Osteocyte (in vitro differentiated cells): ENCODE measurements around the gene PGAP1. TPM values are rescaled to one million over a fixed set of nuclear protein-coding genes. Genes with fewer than 3 reads are reported as not detected.

Source experiments
- DNase-seq: peaks from one replicate; pipeline ENCODE4 v3.0.0; 2021; ENCODE audit warnings: mixed read lengths; ENCODE audit not compliant: unreplicated experiment; ENCODE audit errors: extremely low spot score
- H3K27ac Mint-ChIP-seq: one replicate; pipeline ENCODE4 v1.8.0; 2021; ENCODE audit warnings: mild to moderate bottlenecking, mixed read lengths; ENCODE audit not compliant: unreplicated experiment
- H3K27me3 Mint-ChIP-seq: one replicate; pipeline ENCODE4 v1.8.0; 2021; ENCODE audit warnings: mixed read lengths; ENCODE audit not compliant: unreplicated experiment
- H3K36me3 Mint-ChIP-seq: one replicate; pipeline ENCODE4 v1.8.0; 2021; ENCODE audit warnings: mixed read lengths; ENCODE audit not compliant: unreplicated experiment
- H3K4me1 Mint-ChIP-seq: one replicate; pipeline ENCODE4 v1.8.0; 2021; ENCODE audit warnings: mixed read lengths; ENCODE audit not compliant: unreplicated experiment
- H3K4me3 Mint-ChIP-seq: one replicate; pipeline ENCODE4 v1.8.0; 2021; ENCODE audit warnings: mild to moderate bottlenecking, moderate library complexity, mixed read lengths; ENCODE audit not compliant: unreplicated experiment
- H3K9me3 Mint-ChIP-seq: one replicate; pipeline ENCODE4 v1.8.0; 2021; ENCODE audit warnings: mixed read lengths; ENCODE audit not compliant: unreplicated experiment
- total RNA-seq: library from RNA; stranded (reverse); gene quantifications from 2 replicates; pipeline ENCODE4 v1.2.1, GENCODE V29; 2021
- TF ChIP-seq, protein P1 (sequence below): fragments of 200-600 bp; sonication (generic); IDR thresholded peaks from 2 replicates; pipeline ENCODE4 v1.5.0; 2021; ENCODE audit warnings: antibody characterized with exemption, mild to moderate bottlenecking, moderate library complexity

The PGAP1 gene
- total RNA-seq, 1 donor from 2014 or later, result 22.4 TPM

DNA sequence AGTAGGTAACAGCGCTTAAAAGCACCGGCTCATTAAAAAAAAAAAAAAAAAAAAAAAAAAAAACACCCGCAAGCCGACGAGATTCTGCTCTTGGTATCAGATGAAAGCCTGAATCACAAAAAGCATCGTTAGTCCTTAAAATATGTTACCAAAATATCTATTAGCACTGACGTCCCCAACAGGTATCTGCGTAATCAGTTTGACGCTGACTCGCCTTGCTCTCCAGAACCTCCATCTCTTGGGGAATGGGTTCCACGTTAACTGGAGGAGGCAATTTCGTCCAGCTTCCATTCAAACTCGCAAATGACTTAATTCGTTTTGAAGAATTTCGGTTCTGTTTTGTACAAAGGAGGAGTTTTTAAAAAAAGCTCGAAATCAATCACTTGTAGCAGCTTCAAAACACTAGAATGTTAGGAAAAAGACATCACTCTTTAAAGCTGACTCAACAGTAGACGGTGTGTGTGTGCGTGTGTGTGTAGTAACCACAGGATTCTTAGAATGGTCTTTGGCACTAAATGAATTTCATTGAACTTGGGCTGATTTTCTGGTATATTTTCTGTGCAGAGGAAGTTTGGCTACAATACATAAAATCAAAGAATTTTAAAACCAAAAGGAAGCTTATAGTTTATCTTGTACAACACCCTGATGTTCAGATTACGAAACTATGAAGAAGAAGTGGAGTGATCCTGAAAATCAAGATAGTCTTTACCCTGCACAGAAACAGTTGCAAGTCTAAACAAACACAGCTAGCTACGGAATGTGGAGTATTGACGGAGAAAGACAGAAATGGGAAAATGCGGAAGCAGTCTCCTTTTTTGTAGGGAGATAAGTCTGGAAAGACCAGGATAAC, 1.1 kb upstream of the PGAP1 start:
- DNase-seq, result no peak
- peaks cover 27% of the 10 kb centered on the region for H3K4me1 Mint-ChIP-seq
- no peaks in the 10 kb centered on the region for H3K36me3 Mint-ChIP-seq
- TF ChIP-seq, protein P1, sequence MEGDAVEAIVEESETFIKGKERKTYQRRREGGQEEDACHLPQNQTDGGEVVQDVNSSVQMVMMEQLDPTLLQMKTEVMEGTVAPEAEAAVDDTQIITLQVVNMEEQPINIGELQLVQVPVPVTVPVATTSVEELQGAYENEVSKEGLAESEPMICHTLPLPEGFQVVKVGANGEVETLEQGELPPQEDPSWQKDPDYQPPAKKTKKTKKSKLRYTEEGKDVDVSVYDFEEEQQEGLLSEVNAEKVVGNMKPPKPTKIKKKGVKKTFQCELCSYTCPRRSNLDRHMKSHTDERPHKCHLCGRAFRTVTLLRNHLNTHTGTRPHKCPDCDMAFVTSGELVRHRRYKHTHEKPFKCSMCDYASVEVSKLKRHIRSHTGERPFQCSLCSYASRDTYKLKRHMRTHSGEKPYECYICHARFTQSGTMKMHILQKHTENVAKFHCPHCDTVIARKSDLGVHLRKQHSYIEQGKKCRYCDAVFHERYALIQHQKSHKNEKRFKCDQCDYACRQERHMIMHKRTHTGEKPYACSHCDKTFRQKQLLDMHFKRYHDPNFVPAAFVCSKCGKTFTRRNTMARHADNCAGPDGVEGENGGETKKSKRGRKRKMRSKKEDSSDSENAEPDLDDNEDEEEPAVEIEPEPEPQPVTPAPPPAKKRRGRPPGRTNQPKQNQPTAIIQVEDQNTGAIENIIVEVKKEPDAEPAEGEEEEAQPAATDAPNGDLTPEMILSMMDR, result no peak
- no peaks in the 10 kb centered on the region for H3K9me3 Mint-ChIP-seq
- peak overlapping the region; percentile 99 for H3K27ac Mint-ChIP-seq
- no peaks in the 10 kb centered on the region for H3K27me3 Mint-ChIP-seq
- H3K4me3 Mint-ChIP-seq, result peak overlapping the region; percentile 99

DNA sequence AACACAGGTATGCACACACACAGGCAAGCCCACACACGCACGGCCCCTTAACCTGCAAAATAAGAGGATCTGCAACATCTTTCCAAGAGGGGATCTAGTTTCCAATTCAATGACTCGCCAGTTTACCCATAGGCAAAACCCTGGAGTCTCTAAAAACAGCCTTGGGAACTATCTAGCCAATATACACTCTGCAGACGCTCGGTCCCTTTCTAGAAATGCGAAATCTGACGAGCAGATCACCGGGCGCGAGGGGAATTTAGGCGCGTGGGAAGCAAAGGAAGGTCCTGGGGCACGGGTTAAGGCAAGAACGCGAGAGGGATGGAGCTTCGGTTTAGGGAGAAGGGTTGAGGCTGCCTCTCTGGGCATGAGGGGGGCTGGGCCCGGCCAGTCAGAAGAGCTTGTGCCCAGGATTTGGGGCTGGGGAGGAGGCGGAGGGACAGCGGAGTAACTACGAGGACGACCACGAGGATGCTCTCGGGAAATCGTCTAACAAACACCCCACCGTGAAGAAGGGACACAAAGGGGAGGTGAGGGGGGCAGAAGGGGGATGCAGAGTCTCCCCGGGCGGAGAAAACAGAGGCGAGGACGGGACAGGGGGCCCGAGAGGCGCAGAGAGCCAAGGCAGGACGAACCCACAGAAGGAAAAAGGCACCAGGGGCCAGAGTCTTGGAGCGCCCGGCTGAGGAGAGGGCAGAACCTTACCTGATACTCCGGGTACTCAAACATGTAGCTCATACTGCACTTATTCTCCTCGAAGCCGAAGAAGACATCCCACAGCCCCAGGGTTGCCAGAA, 542 bp downstream of the PGAP1 start:
- Mint-ChIP-seq H3K4me1 (peaks cover 27% of the 10 kb centered on the region), H3K36me3 (no peaks in the 10 kb centered on the region), H3K27ac (peak overlapping the region; percentile 99), H3K4me3 (peak overlapping the region; percentile 99), H3K9me3 (no peaks in the 10 kb centered on the region), H3K27me3 (no peaks in the 10 kb centered on the region)
- DNase-seq, result no peak
- TF ChIP-seq, protein P1, result no peak

DNA sequence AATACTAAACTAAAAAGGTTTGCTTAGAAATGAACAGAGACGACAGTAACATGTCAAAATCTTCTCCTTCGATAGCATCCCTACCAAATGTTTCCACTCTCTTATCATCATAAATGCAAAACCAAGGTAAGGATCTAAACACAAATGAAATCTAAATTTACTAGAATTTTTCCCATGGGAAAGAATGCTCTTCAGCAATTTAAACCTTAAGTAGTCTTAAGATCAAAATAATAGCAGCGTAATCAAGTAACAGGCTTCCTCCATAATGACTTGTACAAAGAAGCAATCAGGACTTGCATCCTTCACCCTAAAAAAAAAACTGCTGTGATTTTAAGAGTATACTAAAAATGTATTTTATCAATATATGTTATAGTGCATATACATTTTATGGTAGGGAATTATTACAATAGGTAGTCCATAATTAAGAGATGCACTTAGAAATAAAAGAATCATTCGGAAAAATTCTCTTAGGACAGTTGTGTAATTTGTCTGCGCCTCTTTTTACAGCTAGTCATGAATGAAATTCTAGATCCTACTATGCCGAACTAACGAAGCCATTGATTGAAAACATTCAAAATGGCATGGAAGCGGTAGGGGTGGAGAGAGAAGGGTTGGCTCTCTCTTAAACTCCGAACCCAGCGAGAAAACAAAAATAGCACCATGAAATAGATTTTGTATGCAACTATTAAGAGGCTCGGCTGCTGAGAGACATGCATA, 1.3 kb downstream of the PGAP1 start:
- peak overlapping the region; percentile 99 for H3K4me3 Mint-ChIP-seq

DNA sequence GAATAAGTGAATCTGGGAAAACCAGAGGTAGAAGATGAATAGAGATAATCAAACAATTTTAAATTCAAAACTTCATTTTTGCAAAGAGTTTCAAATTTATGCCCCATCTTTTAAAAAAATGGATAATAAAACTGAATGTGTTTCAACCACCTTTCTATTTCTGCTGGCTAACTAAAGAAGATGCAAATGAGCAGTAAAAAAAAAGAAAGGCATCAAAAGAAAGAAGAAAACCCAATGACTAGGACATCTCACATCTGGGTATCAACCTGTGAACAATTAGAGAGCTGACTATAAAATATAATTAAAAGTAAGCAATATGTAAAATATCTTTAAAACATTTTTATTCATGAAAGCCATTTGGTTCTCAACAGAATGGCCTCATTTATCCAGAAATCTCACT, 2.5 kb downstream of the PGAP1 start:
- Mint-ChIP-seq H3K4me1 (peaks cover 27% of the 10 kb centered on the region), H3K4me3 (peak overlapping the region; percentile 99), H3K9me3 (no peaks in the 10 kb centered on the region), H3K27me3 (no peaks in the 10 kb centered on the region), H3K36me3 (peaks cover 6% of the 10 kb centered on the region), H3K27ac (no peak overlapping the region)
- DNase-seq, result no peak
- TF ChIP-seq, protein P1, result no peak

More for the DNA sequence above, 1.3 kb downstream of the PGAP1 start:
- H3K27ac Mint-ChIP-seq, result peak overlapping the region; percentile 99
- TF ChIP-seq, protein P1, result no peak
- DNase-seq, result no peak
- H3K9me3 Mint-ChIP-seq, result no peaks in the 10 kb centered on the region
- no peaks in the 10 kb centered on the region for H3K27me3 Mint-ChIP-seq
- H3K4me1 Mint-ChIP-seq, result peaks cover 27% of the 10 kb centered on the region
- H3K36me3 Mint-ChIP-seq, result no peaks in the 10 kb centered on the region
